Liver (tissue), 9 donors: ENCODE measurements around the gene HIBADH. TPM values are rescaled to one million over a fixed set of nuclear protein-coding genes. Genes with fewer than 3 reads are reported as not detected.

ENCODE experiments used
- DNase-seq: peaks from one replicate; pipeline ENCODE4 v3.0.0-alpha.2; 2017; ENCODE audit warnings: low spot score
- H3K27ac ChIP-seq, 2 donors: one replicate each; pipeline ENCODE4 v1.7.0; 2013; ENCODE audit warnings: inconsistent platforms in 2 of 2, low read length in 2 of 2, control low read depth in 1 of 2, low read depth in 1 of 2, mild to moderate bottlenecking in 1 of 2
- H3K27me3 ChIP-seq, 4 donors: one replicate each; pipeline versions ENCODE4 v1.6.1 to v1.7.0; 2013; ENCODE audit warnings: low read length in 3 of 4, inconsistent platforms in 1 of 4, mild to moderate bottlenecking in 1 of 4, moderate library complexity in 1 of 4; ENCODE audit not compliant: control insufficient read depth in 4 of 4, insufficient read depth in 4 of 4
- H3K36me3 ChIP-seq, 4 donors: one replicate each; pipeline versions ENCODE4 v1.6.1 to v1.7.0; 2013; ENCODE audit warnings: low read length in 3 of 4, mild to moderate bottlenecking in 3 of 4, low read depth in 1 of 4, moderate library complexity in 1 of 4; ENCODE audit not compliant: control insufficient read depth in 4 of 4, insufficient read depth in 3 of 4
- H3K4me1 ChIP-seq, 4 donors: one replicate each; pipeline versions ENCODE4 v1.6.1 to v1.7.0; 2013; ENCODE audit warnings: low read length in 3 of 4, mild to moderate bottlenecking in 3 of 4, moderate library complexity in 1 of 4; ENCODE audit not compliant: control insufficient read depth in 4 of 4, insufficient read depth in 4 of 4
- H3K4me3 ChIP-seq, 3 donors: one replicate each; pipeline versions ENCODE4 v1.6.1 to v1.7.0; 2013; ENCODE audit warnings: low read length in 3 of 3, control low read depth in 1 of 3, low read depth in 1 of 3, mild to moderate bottlenecking in 1 of 3
- H3K9ac ChIP-seq, 2 donors: one replicate each; pipeline ENCODE4 v1.7.0; 2013; ENCODE audit warnings: low read length in 2 of 2, mild to moderate bottlenecking in 2 of 2, moderate library complexity in 2 of 2, control low read depth in 1 of 2, low read depth in 1 of 2
- H3K9me3 ChIP-seq, 4 donors: one replicate each; pipeline versions ENCODE4 v1.6.1 to v1.7.0; 2013; ENCODE audit warnings: low read length in 3 of 4; ENCODE audit not compliant: control insufficient read depth in 4 of 4
- EGR1 ChIP-seq, 2 donors: IDR thresholded peaks; 2 replicates each; pipeline ENCODE4 v1.6.1; 2016 to 2018; ENCODE audit warnings: antibody characterized with exemption in 2 of 2, low read depth in 2 of 2
- FOXA1 ChIP-seq: IDR thresholded peaks from 2 replicates; pipeline ENCODE4 v1.6.1; 2016; ENCODE audit warnings: antibody characterized with exemption
- FOXA2 ChIP-seq: IDR thresholded peaks from 2 replicates; pipeline ENCODE4 v1.6.1; 2016; ENCODE audit warnings: antibody characterized with exemption
- GABPA ChIP-seq, 2 donors: IDR thresholded peaks in 1 of 2; conservative IDR thresholded peaks in 1 of 2; 2 replicates each; pipeline ENCODE4 v1.6.1; 2016; ENCODE audit warnings: antibody characterized with exemption in 2 of 2, mild to moderate bottlenecking in 1 of 2, moderate library complexity in 1 of 2
- HNF4A ChIP-seq, 2 donors: conservative IDR thresholded peaks; 2 replicates each; pipeline ENCODE4 v1.6.1; 2016; ENCODE audit warnings: antibody characterized with exemption in 2 of 2, mild to moderate bottlenecking in 2 of 2
- HNF4G ChIP-seq: IDR thresholded peaks from 2 replicates; pipeline ENCODE4 v1.6.1; 2016; ENCODE audit warnings: antibody characterized with exemption
- JUND ChIP-seq, 2 donors: IDR thresholded peaks; 2 replicates each; pipeline ENCODE4 v1.6.1; 2016; ENCODE audit warnings: antibody characterized with exemption in 2 of 2
- NR2F2 ChIP-seq: IDR thresholded peaks from 2 replicates; pipeline ENCODE4 v1.6.1; 2016; ENCODE audit warnings: antibody characterized with exemption
- RAD21 ChIP-seq, 2 donors: IDR thresholded peaks; 2 replicates each; pipeline ENCODE4 v1.6.1; 2016; ENCODE audit warnings: antibody characterized with exemption in 2 of 2, mild to moderate bottlenecking in 2 of 2
- RXRA ChIP-seq, 2 donors: IDR thresholded peaks; 2 replicates each; pipeline ENCODE4 v1.6.1; 2017 to 2018; ENCODE audit warnings: antibody characterized with exemption in 2 of 2, mild to moderate bottlenecking in 1 of 2
- SP1 ChIP-seq: IDR thresholded peaks from 2 replicates; pipeline ENCODE4 v1.6.1; 2018; ENCODE audit warnings: antibody characterized with exemption, mild to moderate bottlenecking
- TAF1 ChIP-seq: conservative IDR thresholded peaks from 2 replicates; pipeline ENCODE4 v1.6.1; 2016; ENCODE audit warnings: antibody characterized with exemption, mild to moderate bottlenecking
- YY1 ChIP-seq: IDR thresholded peaks from 2 replicates; pipeline ENCODE4 v1.6.1; 2016; ENCODE audit warnings: antibody characterized with exemption, mild to moderate bottlenecking
- WGBS: extraction: QIAGEN DNeasy Blood & Tissue Kit; methylation state at CpG from one replicate; pipeline ENCODE4 v1.1.7; 2013; 5-methylcytosine and 5-hydroxymethylcytosine counted together
- polyA plus RNA-seq, 2 donors: library from polyadenylated mRNA; stranded (reverse) in 1 of 2; unstranded in 1 of 2; fragments of 200-250 nt in 1 of 2; fragments of >200 nt in 1 of 2; fragmentation: Nextera tagmentation in 1 of 2; extraction: Ambion mirVana in 1 of 2; gene quantifications; one replicate each; pipeline versions ENCODE4 v1.2.1 to v1.2.3, GENCODE V29; 2013 to 2015
- total RNA-seq, 2 donors: library from RNA; depleted of rRNA; stranded (reverse); fragments of >200 nt; gene quantifications; one replicate each; pipeline ENCODE4 v1.2.3, GENCODE V29; 2014
- TF ChIP-seq, protein P1 (sequence below): fragments of 150-350 bp; IDR thresholded peaks from 2 replicates; pipeline ENCODE4 v1.5.1; 2017; ENCODE audit warnings: improper control_type of control experiment, low read depth, low read length; ENCODE audit not compliant: missing input control
- TF ChIP-seq, protein P2 (sequence below): IDR thresholded peaks from 2 replicates; pipeline ENCODE4 v1.6.1; 2016; ENCODE audit warnings: antibody characterized with exemption, mild to moderate bottlenecking
- TF ChIP-seq, protein P3 (sequence below): IDR thresholded peaks from 2 replicates; pipeline ENCODE4 v1.6.1; 2016; ENCODE audit warnings: antibody characterized with exemption
- TF ChIP-seq, protein P4 (sequence below): IDR thresholded peaks from 2 replicates; pipeline ENCODE4 v1.6.1; 2016; ENCODE audit warnings: antibody characterized with exemption
- TF ChIP-seq, protein P5 (sequence below): IDR thresholded peaks from 2 replicates; pipeline ENCODE4 v1.6.1; 2016; ENCODE audit warnings: antibody characterized with exemption
- donor health status: healthy.
- donor health status: healthy.
- donor health status: healthy.
- donor health status: healthy.
- donor health status: healthy.

Gene HIBADH
- total and polyA plus RNA-seq, 4 donors = 27.7 to 78.9 (median 58.2) TPM

GRCh38 chr7:27535795-27536194, 126.9 kb downstream of the HIBADH start:
- 96% methylated on average over 4 of the region's 4 CpGs for whole genome bisulfite sequencing
- Histone ChIP-seq H3K27me3 (no peaks in the 10 kb centered on the region), H3K27ac (no peak overlapping the region), H3K4me1 (no peaks in the 10 kb centered on the region), H3K9me3 (no peaks in the 10 kb centered on the region), H3K9ac (no peak overlapping the region), H3K4me3 (no peak overlapping the region), H3K36me3 (peaks cover 0 to 27% (median 25%) of the 10 kb centered on the region in 4 donors)
- no peak for DNase-seq
- TF ChIP-seq, protein P1, sequence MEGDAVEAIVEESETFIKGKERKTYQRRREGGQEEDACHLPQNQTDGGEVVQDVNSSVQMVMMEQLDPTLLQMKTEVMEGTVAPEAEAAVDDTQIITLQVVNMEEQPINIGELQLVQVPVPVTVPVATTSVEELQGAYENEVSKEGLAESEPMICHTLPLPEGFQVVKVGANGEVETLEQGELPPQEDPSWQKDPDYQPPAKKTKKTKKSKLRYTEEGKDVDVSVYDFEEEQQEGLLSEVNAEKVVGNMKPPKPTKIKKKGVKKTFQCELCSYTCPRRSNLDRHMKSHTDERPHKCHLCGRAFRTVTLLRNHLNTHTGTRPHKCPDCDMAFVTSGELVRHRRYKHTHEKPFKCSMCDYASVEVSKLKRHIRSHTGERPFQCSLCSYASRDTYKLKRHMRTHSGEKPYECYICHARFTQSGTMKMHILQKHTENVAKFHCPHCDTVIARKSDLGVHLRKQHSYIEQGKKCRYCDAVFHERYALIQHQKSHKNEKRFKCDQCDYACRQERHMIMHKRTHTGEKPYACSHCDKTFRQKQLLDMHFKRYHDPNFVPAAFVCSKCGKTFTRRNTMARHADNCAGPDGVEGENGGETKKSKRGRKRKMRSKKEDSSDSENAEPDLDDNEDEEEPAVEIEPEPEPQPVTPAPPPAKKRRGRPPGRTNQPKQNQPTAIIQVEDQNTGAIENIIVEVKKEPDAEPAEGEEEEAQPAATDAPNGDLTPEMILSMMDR = no peak
- TF ChIP-seq NR2F2 (no peak), SP1 (no peak), FOXA1 (no peak), RXRA (IDR thresholded peaks at IDR 0.05) (no peak), JUND (IDR thresholded peaks at IDR 0.05) (no peak), HNF4G (no peak), YY1 (no peak), HNF4A (conservative IDR thresholded peaks at IDR 0.05) (no peak), EGR1 (IDR thresholded peaks at IDR 0.05; ENCODE audit: low read depth in 2 of 2) (no peak), FOXA2 (no peak), TAF1 (no peak), RAD21 (IDR thresholded peaks at IDR 0.05) (no peak)
- TF ChIP-seq, protein P2, sequence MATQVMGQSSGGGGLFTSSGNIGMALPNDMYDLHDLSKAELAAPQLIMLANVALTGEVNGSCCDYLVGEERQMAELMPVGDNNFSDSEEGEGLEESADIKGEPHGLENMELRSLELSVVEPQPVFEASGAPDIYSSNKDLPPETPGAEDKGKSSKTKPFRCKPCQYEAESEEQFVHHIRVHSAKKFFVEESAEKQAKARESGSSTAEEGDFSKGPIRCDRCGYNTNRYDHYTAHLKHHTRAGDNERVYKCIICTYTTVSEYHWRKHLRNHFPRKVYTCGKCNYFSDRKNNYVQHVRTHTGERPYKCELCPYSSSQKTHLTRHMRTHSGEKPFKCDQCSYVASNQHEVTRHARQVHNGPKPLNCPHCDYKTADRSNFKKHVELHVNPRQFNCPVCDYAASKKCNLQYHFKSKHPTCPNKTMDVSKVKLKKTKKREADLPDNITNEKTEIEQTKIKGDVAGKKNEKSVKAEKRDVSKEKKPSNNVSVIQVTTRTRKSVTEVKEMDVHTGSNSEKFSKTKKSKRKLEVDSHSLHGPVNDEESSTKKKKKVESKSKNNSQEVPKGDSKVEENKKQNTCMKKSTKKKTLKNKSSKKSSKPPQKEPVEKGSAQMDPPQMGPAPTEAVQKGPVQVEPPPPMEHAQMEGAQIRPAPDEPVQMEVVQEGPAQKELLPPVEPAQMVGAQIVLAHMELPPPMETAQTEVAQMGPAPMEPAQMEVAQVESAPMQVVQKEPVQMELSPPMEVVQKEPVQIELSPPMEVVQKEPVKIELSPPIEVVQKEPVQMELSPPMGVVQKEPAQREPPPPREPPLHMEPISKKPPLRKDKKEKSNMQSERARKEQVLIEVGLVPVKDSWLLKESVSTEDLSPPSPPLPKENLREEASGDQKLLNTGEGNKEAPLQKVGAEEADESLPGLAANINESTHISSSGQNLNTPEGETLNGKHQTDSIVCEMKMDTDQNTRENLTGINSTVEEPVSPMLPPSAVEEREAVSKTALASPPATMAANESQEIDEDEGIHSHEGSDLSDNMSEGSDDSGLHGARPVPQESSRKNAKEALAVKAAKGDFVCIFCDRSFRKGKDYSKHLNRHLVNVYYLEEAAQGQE = no peak
- TF ChIP-seq, protein P3, sequence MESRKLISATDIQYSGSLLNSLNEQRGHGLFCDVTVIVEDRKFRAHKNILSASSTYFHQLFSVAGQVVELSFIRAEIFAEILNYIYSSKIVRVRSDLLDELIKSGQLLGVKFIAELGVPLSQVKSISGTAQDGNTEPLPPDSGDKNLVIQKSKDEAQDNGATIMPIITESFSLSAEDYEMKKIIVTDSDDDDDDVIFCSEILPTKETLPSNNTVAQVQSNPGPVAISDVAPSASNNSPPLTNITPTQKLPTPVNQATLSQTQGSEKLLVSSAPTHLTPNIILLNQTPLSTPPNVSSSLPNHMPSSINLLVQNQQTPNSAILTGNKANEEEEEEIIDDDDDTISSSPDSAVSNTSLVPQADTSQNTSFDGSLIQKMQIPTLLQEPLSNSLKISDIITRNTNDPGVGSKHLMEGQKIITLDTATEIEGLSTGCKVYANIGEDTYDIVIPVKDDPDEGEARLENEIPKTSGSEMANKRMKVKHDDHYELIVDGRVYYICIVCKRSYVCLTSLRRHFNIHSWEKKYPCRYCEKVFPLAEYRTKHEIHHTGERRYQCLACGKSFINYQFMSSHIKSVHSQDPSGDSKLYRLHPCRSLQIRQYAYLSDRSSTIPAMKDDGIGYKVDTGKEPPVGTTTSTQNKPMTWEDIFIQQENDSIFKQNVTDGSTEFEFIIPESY = no peak
- TF ChIP-seq, protein P4, sequence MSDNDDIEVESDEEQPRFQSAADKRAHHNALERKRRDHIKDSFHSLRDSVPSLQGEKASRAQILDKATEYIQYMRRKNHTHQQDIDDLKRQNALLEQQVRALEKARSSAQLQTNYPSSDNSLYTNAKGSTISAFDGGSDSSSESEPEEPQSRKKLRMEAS = no peak
- TF ChIP-seq, protein P5, sequence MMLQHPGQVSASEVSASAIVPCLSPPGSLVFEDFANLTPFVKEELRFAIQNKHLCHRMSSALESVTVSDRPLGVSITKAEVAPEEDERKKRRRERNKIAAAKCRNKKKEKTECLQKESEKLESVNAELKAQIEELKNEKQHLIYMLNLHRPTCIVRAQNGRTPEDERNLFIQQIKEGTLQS = no peak

GRCh38 chr7:27533652-27534081, 129.0 kb downstream of the HIBADH start:
- no peak for DNase-seq
- Histone ChIP-seq H3K4me3 (no peak overlapping the region), H3K27ac (no peak overlapping the region), H3K27me3 (no peaks in the 10 kb centered on the region), H3K9ac (no peak overlapping the region), H3K9me3 (no peaks in the 10 kb centered on the region), H3K36me3 (peaks cover 2 to 28% (median 23%) of the 10 kb centered on the region in 4 donors), H3K4me1 (no peaks in the 10 kb centered on the region)
- no peak for TF ChIP-seq RXRA (IDR thresholded peaks at IDR 0.05)
- no peak for TF ChIP-seq FOXA1
- TF ChIP-seq SP1 = no peak
- TF ChIP-seq FOXA2 = no peak
- no peak for TF ChIP-seq HNF4A (conservative IDR thresholded peaks at IDR 0.05)
- TF ChIP-seq EGR1 (IDR thresholded peaks at IDR 0.05; ENCODE audit: low read depth in 2 of 2) = no peak
- TF ChIP-seq, protein P1 = no peak
- no peak for TF ChIP-seq YY1
- no peak for TF ChIP-seq HNF4G
- no peak for TF ChIP-seq GABPA (IDR thresholded peaks at IDR 0.05 in 1 of 2, conservative IDR thresholded peaks at IDR 0.05 in 1 of 2)
- TF ChIP-seq, protein P3 = no peak
- TF ChIP-seq TAF1 = no peak
- TF ChIP-seq, protein P5 = no peak
- no peak for TF ChIP-seq RAD21 (IDR thresholded peaks at IDR 0.05)
- 98% methylated on average over 6 of the region's 6 CpGs for WGBS
